Adrenal gland (tissue), 12 donors: ENCODE measurements around the gene MIOX. TPM values are rescaled to one million over a fixed set of nuclear protein-coding genes. Genes with fewer than 3 reads are reported as not detected.

ENCODE experiments used
- DNase-seq, 7 donors: peaks; one replicate each; pipeline ENCODE4 v3.0.0-alpha.2; 2019 to 2020
- H3K27ac ChIP-seq, 5 donors: fragments of 200-600 bp; sonication (generic) in 4 of 5; 1 replicate in 3 of 5; 2 replicates in 2 of 5; pipeline versions ENCODE4 v1.5.1 to v1.8.0; 2016 to 2020; ENCODE audit warnings: mild to moderate bottlenecking in 1 of 5
- H3K27me3 ChIP-seq: fragments of 200-600 bp; 2 replicates; pipeline ENCODE4 v1.8.0; 2021
- H3K36me3 ChIP-seq, 2 donors: fragments of 200-600 bp; replicated peaks in 1 of 2; 1 replicate in 1 of 2; 2 replicates in 1 of 2; pipeline versions ENCODE4 v1.5.1 to v1.8.0; 2018 to 2022
- H3K4me1 ChIP-seq, 2 donors: fragments of 200-600 bp; replicated peaks in 1 of 2; 1 replicate in 1 of 2; 2 replicates in 1 of 2; pipeline versions ENCODE4 v1.5.1 to v1.8.0; 2018 to 2021
- H3K4me3 ChIP-seq, 4 donors: fragments of 200-600 bp; sonication (generic) in 3 of 4; one replicate each; pipeline ENCODE4 v1.5.1; 2016 to 2018
- H3K9me3 ChIP-seq, 3 donors: fragments of 200-600 bp; sonication (generic) in 1 of 3; replicated peaks in 1 of 3; 1 replicate in 2 of 3; 2 replicates in 1 of 3; pipeline versions ENCODE4 v1.5.1 to v1.8.0; 2016 to 2021
- CTCF ChIP-seq, 6 experiments: fragments of 450-650 bp in 4 of 6; fragments of 200-600 bp in 2 of 6; sonication (generic) in 1 of 6; IDR thresholded peaks; 1 replicate in 5 of 6; 2 replicates in 1 of 6; pipeline versions ENCODE4 v1.5.1 to v1.8.0; 2016 to 2021; ENCODE audit warnings: antibody characterized with exemption in 6 of 6, mild to moderate bottlenecking in 2 of 6, moderate library complexity in 1 of 6
- POLR2A ChIP-seq, 2 donors: fragments of 450-650 bp; IDR thresholded peaks; one replicate each; pipeline ENCODE4 v1.6.1; 2017; ENCODE audit warnings: antibody characterized with exemption in 2 of 2, mild to moderate bottlenecking in 2 of 2, moderate library complexity in 1 of 2
- WGBS, 4 donors: extraction: QIAGEN DNeasy Blood & Tissue Kit in 2 of 4; methylation state at CpG; one replicate each; pipeline versions ENCODE4 v1.1.5 to v1.1.7; 2013 to 2017; 5-methylcytosine and 5-hydroxymethylcytosine counted together
- intact Hi-C, 2 donors: fragments of 100-400 bp; cut with DNase I; formaldehyde crosslinking; loops; one replicate each; pipeline versions ENCODE4 v1.14.1 to v1.15.0; 2022 to 2023
- polyA plus RNA-seq, 3 donors: library from polyadenylated mRNA; stranded (reverse); fragments of 200-250 nt in 2 of 3; fragments of 350-450 nt in 1 of 3; fragmentation: Illumina TruSeq in 1 of 3; extraction: RNeasy Lipid Tissue Mini Kit (QIAGEN cat#74804) in 1 of 3; gene quantifications; one replicate each; pipeline ENCODE4 v1.2.3, GENCODE V29; 2013 to 2014
- total RNA-seq, 9 donors: library from RNA; depleted of rRNA in 4 of 9; stranded (reverse); fragments of >200 nt in 4 of 9; fragments of 120-200 nt in 1 of 9; fragmentation: NEBNext Ultra II Directional in 1 of 9; extraction: Animal tissue kit (Norgen Biotek cat#: 25700) in 1 of 9; gene quantifications; one replicate each; pipeline versions ENCODE4 v1.1.0 to v1.2.4, GENCODE V29; 2013 to 2023
- donor health status: healthy with polysubstance abuse.
- donor health status: Bipolar disorder and iron deficiency.
- donor health status: DM: yes; HTN: yes; CAD: no.
- donor health status: DM: no; HTN: no; CAD: no.
- donor health status: DM: no; HTN: no; CAD: no.
- donor health status: DM: yes; HTN: yes; CAD: no.

MIOX gene
- total and polyA plus RNA-seq, 12 donors = not detected

GRCh38 chr22:50452649-50453048 is 34.0 kb upstream of the MIOX start:
- H3K9me3 ChIP-seq = no peaks in the 10 kb centered on the region
- intact Hi-C loops = no loop called here
- no peaks in the 10 kb centered on the region for H3K27me3 ChIP-seq
- H3K4me1 ChIP-seq = no peaks in the 10 kb centered on the region
- no peak for DNase-seq
- 88 to 92% (median 91%) methylated on average over 5 of the region's 5 CpGs for WGBS, 4 donors
- no peak for TF ChIP-seq CTCF (IDR thresholded peaks at IDR 0.05)
- TF ChIP-seq POLR2A (IDR thresholded peaks at IDR 0.05) = no peak
- H3K27ac ChIP-seq = no peak overlapping the region
- H3K4me3 ChIP-seq = no peak overlapping the region
- H3K36me3 ChIP-seq = peaks cover 0 to 60% of the 10 kb centered on the region in 2 donors

- intact Hi-C loops = no loop called here
- TF ChIP-seq POLR2A (IDR thresholded peaks at IDR 0.05) = no peak
- TF ChIP-seq CTCF (IDR thresholded peaks at IDR 0.05) = no peak
These were observed 32.0 kb upstream of the MIOX start for GRCh38 chr22:50454556-50455075.

GRCh38 chr22:50455201-50455600 is 31.5 kb upstream of the MIOX start:
- no peak for TF ChIP-seq POLR2A (IDR thresholded peaks at IDR 0.05)
- TF ChIP-seq CTCF (IDR thresholded peaks at IDR 0.05) = no peak
- peaks cover 0 to 69% of the 10 kb centered on the region in 2 donors for H3K36me3 ChIP-seq
- WGBS, 4 donors = 93 to 97% (median 95%) methylated on average over 12 to 18 of the region's 18 CpGs; no CpG with 5 or more reads in 1 of the 4 donors

More at GRCh38 chr22:50454556-50455075, 32.0 kb upstream of the MIOX start:
- WGBS, 4 donors = 92 to 97% (median 95%) methylated on average over 13 to 27 of the region's 27 CpGs
- H3K9me3 ChIP-seq = no peaks in the 10 kb centered on the region
- DNase-seq = no peak
- peaks cover 0 to 63% of the 10 kb centered on the region in 2 donors for H3K36me3 ChIP-seq
- H3K4me3 ChIP-seq = no peak overlapping the region
- no peak overlapping the region for H3K27ac ChIP-seq
- H3K27me3 ChIP-seq = no peaks in the 10 kb centered on the region
- H3K4me1 ChIP-seq = no peaks in the 10 kb centered on the region

GRCh38 chr22:50456026-50456425 is 30.6 kb upstream of the MIOX start:
- 90 to 95% (median 93%) methylated on average over 2 to 11 of the region's 11 CpGs; no CpG with 5 or more reads in 1 of the 4 donors for WGBS, 4 donors
- TF ChIP-seq POLR2A (IDR thresholded peaks at IDR 0.05) (no peak), CTCF (IDR thresholded peaks at IDR 0.05) (no peak)
- no peak for DNase-seq
- no peak overlapping the region for H3K27ac ChIP-seq
- intact Hi-C loops = no loop called here
- no peaks in the 10 kb centered on the region for H3K9me3 ChIP-seq
- H3K4me3 ChIP-seq = no peak overlapping the region
- H3K4me1 ChIP-seq = no peaks in the 10 kb centered on the region
- no peaks in the 10 kb centered on the region for H3K27me3 ChIP-seq
- peaks cover 0 to 74% of the 10 kb centered on the region in 2 donors for H3K36me3 ChIP-seq

More at GRCh38 chr22:50455201-50455600, 31.5 kb upstream of the MIOX start:
- no peak for DNase-seq
- H3K4me1 ChIP-seq = no peaks in the 10 kb centered on the region
- H3K27me3 ChIP-seq = no peaks in the 10 kb centered on the region
- H3K9me3 ChIP-seq = no peaks in the 10 kb centered on the region
- intact Hi-C loops = no loop called here
- H3K27ac ChIP-seq = no peak overlapping the region
- no peak overlapping the region for H3K4me3 ChIP-seq
